Naive thymus-derived CD4-positive, alpha-beta T cell (primary cell): ENCODE measurements around the gene LACC1. TPM values are rescaled to one million over a fixed set of nuclear protein-coding genes. Genes with fewer than 3 reads are reported as not detected.

Experiments
- ATAC-seq: fragments of 150-1000 bp; cut with Tn5 transposase; 2 replicates; pipeline ENCODE4 v1.10.0; 2021; ENCODE audit warnings: mild to moderate bottlenecking, moderate library complexity
- CTCF ChIA-PET: fragments of 350-600 bp; sonication (Branson Sonifier 250); formaldehyde crosslinking; loops from one replicate; lab custom pipeline; 2021; ENCODE audit warnings: antibody characterized with exemption; lab: Charles Lee
- POLR2A ChIA-PET: fragments of 350-600 bp; sonication (Branson Sonifier 250); formaldehyde crosslinking; loops from one replicate; lab custom pipeline; 2021; ENCODE audit warnings: antibody characterized with exemption, inconsistent platforms; lab: Charles Lee
- DNase-seq, 9 donors: peaks; one replicate each; pipeline versions ENCODE4 v3.0.0 to v3.0.0-alpha.2; 2020 to 2022; ENCODE audit warnings: mixed read lengths in 1 of 9
- H3K27ac ChIP-seq: one replicate; pipeline ENCODE4 v1.7.0; 2013; ENCODE audit warnings: mild to moderate bottlenecking, low read depth, low read length, moderate library complexity
- H3K27me3 ChIP-seq, 2 donors: one replicate each; pipeline ENCODE4 v1.7.0; 2013; ENCODE audit warnings: low read length in 2 of 2, mild to moderate bottlenecking in 2 of 2, moderate library complexity in 2 of 2; ENCODE audit not compliant: control insufficient read depth in 2 of 2, insufficient read depth in 2 of 2
- H3K36me3 ChIP-seq, 3 experiments: 1 replicate in 2 of 3; 2 replicates in 1 of 3; pipeline ENCODE4 v1.7.0; 2013; ENCODE audit warnings: low read length in 3 of 3, mild to moderate bottlenecking in 3 of 3, moderate library complexity in 1 of 3; ENCODE audit not compliant: insufficient read depth in 3 of 3, control insufficient read depth in 2 of 3
- H3K4me1 ChIP-seq, 2 donors: one replicate each; pipeline ENCODE4 v1.7.0; 2013; ENCODE audit warnings: low read length in 2 of 2, mild to moderate bottlenecking in 2 of 2, moderate library complexity in 1 of 2; ENCODE audit not compliant: control insufficient read depth in 2 of 2, insufficient read depth in 2 of 2
- H3K4me3 ChIP-seq: 2 replicates; pipeline ENCODE4 v1.7.0; 2013; ENCODE audit warnings: mild to moderate bottlenecking, low read length
- H3K9me3 ChIP-seq, 3 experiments: 1 replicate in 2 of 3; 2 replicates in 1 of 3; pipeline ENCODE4 v1.7.0; 2013; ENCODE audit warnings: low read length in 3 of 3; ENCODE audit not compliant: control insufficient read depth in 2 of 3
- H3K27ac Mint-ChIP-seq, 9 donors: one replicate each; pipeline ENCODE4 v1.8.0; 2020 to 2022; ENCODE audit warnings: mixed read lengths in 9 of 9, mild to moderate bottlenecking in 8 of 9, moderate library complexity in 5 of 9, inconsistent platforms in 2 of 9
- H3K27me3 Mint-ChIP-seq, 5 donors: one replicate each; pipeline ENCODE4 v1.8.0; 2021 to 2022; ENCODE audit warnings: mixed read lengths in 5 of 5, mild to moderate bottlenecking in 1 of 5
- H3K36me3 Mint-ChIP-seq, 5 donors: one replicate each; pipeline ENCODE4 v1.8.0; 2020 to 2022; ENCODE audit warnings: mixed read lengths in 5 of 5, mild to moderate bottlenecking in 3 of 5, inconsistent platforms in 1 of 5
- H3K4me1 Mint-ChIP-seq, 7 donors: one replicate each; pipeline ENCODE4 v1.8.0; 2020 to 2022; ENCODE audit warnings: mixed read lengths in 7 of 7, mild to moderate bottlenecking in 3 of 7, inconsistent platforms in 1 of 7
- H3K4me3 Mint-ChIP-seq, 10 donors: one replicate each; pipeline ENCODE4 v1.8.0; 2020 to 2022; ENCODE audit warnings: mild to moderate bottlenecking in 10 of 10, mixed read lengths in 10 of 10, moderate library complexity in 6 of 10, inconsistent platforms in 2 of 10
- H3K9me3 Mint-ChIP-seq, 11 donors: one replicate each; pipeline ENCODE4 v1.8.0; 2020 to 2022; ENCODE audit warnings: mixed read lengths in 11 of 11, mild to moderate bottlenecking in 4 of 11, inconsistent platforms in 1 of 11, moderate library complexity in 1 of 11
- intact Hi-C, 2 donors: fragments of 100-400 bp; cut with micrococcal nuclease; formaldehyde crosslinking; loops; one replicate each; pipeline ENCODE4 v1.15.1; 2023
- polyA plus RNA-seq, 2 donors: library from polyadenylated mRNA; unstranded; fragments of 300-500 nt; fragmentation: Illumina TruSeq; gene quantifications; one replicate each; pipeline ENCODE4 v1.2.3, GENCODE V29; 2021
- total RNA-seq, 6 experiments: library from RNA in 5 of 6; stranded (reverse) in 5 of 6; gene quantifications; 1 replicate in 5 of 6; 2 replicates in 1 of 6; pipeline ENCODE4 v1.2.3 and lab custom pipeline; 2021 to 2026

Gene LACC1
- total and polyA plus RNA-seq, 7 experiments from 2014 or later = 0.65 to 5.3 (median 2.8) TPM; not detected in 1

DNA sequence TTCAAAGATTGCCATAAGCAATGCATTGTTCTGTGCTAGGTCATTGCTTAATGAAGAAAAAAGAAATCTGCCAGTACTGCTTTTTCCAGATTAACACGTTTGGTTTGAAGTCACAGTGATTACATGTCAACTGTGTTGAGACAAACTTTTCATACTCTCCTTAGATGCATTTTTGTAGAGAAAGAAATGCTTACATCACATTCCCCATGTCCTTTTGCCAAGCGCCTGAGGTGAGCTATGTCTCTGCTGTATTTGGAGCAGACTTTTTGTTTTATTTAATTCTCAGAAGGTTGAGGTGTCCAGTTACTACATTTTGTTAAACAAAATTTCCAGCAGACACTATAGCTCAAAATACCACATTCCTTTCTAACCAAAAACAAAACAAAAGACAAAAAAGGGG, 16.2 kb downstream of the LACC1 start:
- ChIA-PET CTCF (interaction anchor here (0.6 kb wide), 1 partner anchor 1523 kb away, joined by 4 read pairs; no protein-coding TSS in a partner anchor), POLR2A (no interaction called here)
- intact Hi-C loops = no loop called here
- H3K9me3 ChIP-seq = no peaks in the 10 kb centered on the region
- H3K4me3 ChIP-seq = no peak overlapping the region
- Mint-ChIP-seq H3K4me1 (no peaks in the 10 kb centered on the region), H3K4me3 (no peak overlapping the region), H3K27ac (no peak overlapping the region), H3K27me3 (peaks cover 0 to 21% (median 5%) of the 10 kb centered on the region in 5 donors), H3K9me3 (no peaks in the 10 kb centered on the region), H3K36me3 (no peaks in the 10 kb centered on the region)
- H3K27me3 ChIP-seq = no peaks in the 10 kb centered on the region
- H3K4me1 ChIP-seq = no peaks in the 10 kb centered on the region
- DNase-seq = no peak
- ATAC-seq = no peak
- no peaks in the 10 kb centered on the region for H3K36me3 ChIP-seq
- H3K27ac ChIP-seq = no peak overlapping the region

GRCh38 chr13:43905435-43906031, 25.8 kb downstream of the LACC1 start:
- no peaks in the 10 kb centered on the region for H3K27me3 ChIP-seq

DNA sequence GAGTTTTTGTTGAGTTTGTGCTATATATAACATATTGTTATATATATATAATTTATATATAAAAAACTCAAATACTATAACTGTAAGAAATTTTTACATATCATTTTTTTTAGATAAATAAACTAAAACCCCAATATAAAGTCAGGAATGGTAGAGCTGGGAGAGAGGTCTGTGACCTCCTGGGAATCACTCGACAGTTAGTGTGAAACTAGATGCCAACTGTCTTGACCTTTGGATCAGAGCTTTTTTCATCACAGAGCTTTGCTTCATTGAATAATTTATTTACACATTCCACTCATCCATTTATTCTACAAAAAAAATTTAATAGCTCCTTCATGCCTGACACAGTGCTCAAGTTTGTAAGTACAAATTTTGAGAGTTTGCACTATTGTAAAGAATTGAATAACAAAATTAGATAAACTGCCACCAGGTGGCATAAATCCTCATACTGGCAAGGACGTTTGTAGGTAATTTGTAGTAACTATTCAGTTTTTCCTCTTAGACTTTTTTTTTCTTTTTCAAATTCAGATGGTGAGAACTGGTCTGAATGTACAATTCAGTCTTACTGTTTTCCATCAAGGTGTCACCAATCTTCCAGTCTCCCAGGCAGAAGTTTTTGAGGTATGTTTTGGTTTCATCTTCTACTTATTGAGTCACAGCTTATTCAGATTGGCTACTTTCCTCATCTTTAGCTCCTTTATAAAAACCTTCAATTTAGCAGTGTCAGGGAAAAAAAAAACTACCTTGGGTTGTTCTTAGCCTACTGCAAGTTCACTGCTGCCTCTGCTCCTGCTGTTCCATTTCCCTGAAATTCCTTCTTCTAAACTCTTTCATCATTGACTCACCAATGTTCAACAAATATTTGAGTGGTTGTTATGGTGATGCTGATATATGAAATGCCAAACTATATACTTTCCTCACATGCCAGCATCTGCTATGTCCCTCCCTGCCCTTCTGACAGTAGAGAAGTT, 28.7 kb downstream of the LACC1 start:
- Mint-ChIP-seq H3K27me3 (peaks cover 9 to 34% (median 31%) of the 10 kb centered on the region in 5 donors), H3K4me1 (peaks cover 0 to 6% (median 3%) of the 10 kb centered on the region in 7 donors), H3K36me3 (no peaks in the 10 kb centered on the region), H3K4me3 (no peak overlapping the region), H3K9me3 (peaks cover 0 to 2% (median 0%) of the 10 kb centered on the region in 11 donors), H3K27ac (no peak overlapping the region)
- ChIA-PET CTCF (interaction anchor here (0.6 to 8.0 kb wide), 14 partner anchors 10 to 1212 kb away, joined by 3 to 54 read pairs (median 4); partner anchors contain the start of gene LACC1), POLR2A (no interaction called here)
- Histone ChIP-seq H3K4me3 (no peak overlapping the region), H3K27ac (no peak overlapping the region), H3K4me1 (no peaks in the 10 kb centered on the region), H3K9me3 (no peaks in the 10 kb centered on the region), H3K36me3 (no peaks in the 10 kb centered on the region), H3K27me3 (no peaks in the 10 kb centered on the region)
- ATAC-seq = peak; percentile 46
- DNase-seq = peak in 5 of 9 donors; percentile 14 to 41 (median 23)
- intact Hi-C loops = loop anchor here (1.0 to 10.0 kb wide), 7 partner anchors 234 to 1401 kb away; partner anchors contain the start of gene TSC22D1 (in 1 of the 2)

More at GRCh38 chr13:43905435-43906031, 25.8 kb downstream of the LACC1 start:
- intact Hi-C loops = loop anchor here (1.0 to 10.0 kb wide), 13 partner anchors 26 to 1405 kb away; partner anchors contain the start of genes CCDC122 (in 1 of the 2), LACC1 (in 1 of the 2) and TSC22D1 (in 1 of the 2)
- no peaks in the 10 kb centered on the region for H3K4me1 ChIP-seq
- H3K27ac Mint-ChIP-seq = no peak overlapping the region
- H3K27me3 Mint-ChIP-seq = peaks cover 13 to 35% (median 18%) of the 10 kb centered on the region in 5 donors
- ATAC-seq (peak; percentile 85), DNase-seq (peak in 7 of 9 donors; percentile 21 to 61 (median 48))
- ChIA-PET POLR2A (no interaction called here), CTCF (interaction anchor here (1.2 to 8.0 kb wide), 5 partner anchors 8 to 568 kb away, joined by 3 to 54 read pairs (median 5); no protein-coding TSS in a partner anchor)
- no peak overlapping the region for H3K27ac ChIP-seq
- no peaks in the 10 kb centered on the region for H3K36me3 Mint-ChIP-seq
- no peaks in the 10 kb centered on the region for H3K36me3 ChIP-seq
- no peaks in the 10 kb centered on the region for H3K9me3 ChIP-seq
- H3K4me1 Mint-ChIP-seq = peaks cover 0 to 6% (median 3%) of the 10 kb centered on the region in 7 donors
- peaks cover 0 to 2% (median 0%) of the 10 kb centered on the region in 11 donors for H3K9me3 Mint-ChIP-seq
- H3K4me3 ChIP-seq = no peak overlapping the region
- H3K4me3 Mint-ChIP-seq = no peak overlapping the region

DNA sequence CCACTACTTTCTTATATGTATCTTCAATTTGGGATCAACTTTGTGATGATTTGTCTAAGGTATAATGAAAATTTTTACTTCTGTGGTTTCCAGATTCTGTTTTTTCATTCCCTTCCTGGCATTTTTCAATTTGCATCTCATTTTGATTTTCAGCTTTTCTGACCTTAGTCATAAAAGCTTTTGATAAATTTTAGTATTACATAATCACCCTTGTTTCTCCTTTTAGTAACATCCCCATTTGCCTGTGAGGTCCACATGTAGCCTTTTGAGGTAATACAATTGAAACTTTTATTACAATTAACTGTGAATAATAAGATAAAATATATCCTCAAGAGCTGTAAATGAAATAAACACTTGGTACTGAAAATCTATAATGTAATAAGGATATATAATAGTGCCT, 31.2 kb downstream of the LACC1 start:
- ChIA-PET CTCF (interaction anchor here (0.9 to 8.0 kb wide), 2 partner anchors 527 to 563 kb away, joined by 4 to 54 read pairs; no protein-coding TSS in a partner anchor), POLR2A (no interaction called here)
- no peaks in the 10 kb centered on the region for H3K9me3 ChIP-seq
- no peak for ATAC-seq
- H3K27ac ChIP-seq = no peak overlapping the region
- Mint-ChIP-seq H3K27me3 (peaks cover 1 to 36% (median 23%) of the 10 kb centered on the region in 5 donors), H3K27ac (no peak overlapping the region), H3K36me3 (no peaks in the 10 kb centered on the region), H3K9me3 (no peaks in the 10 kb centered on the region), H3K4me3 (no peak overlapping the region), H3K4me1 (peaks cover 0 to 6% (median 3%) of the 10 kb centered on the region in 7 donors)
- no peaks in the 10 kb centered on the region for H3K27me3 ChIP-seq
- H3K4me1 ChIP-seq = no peaks in the 10 kb centered on the region
- H3K36me3 ChIP-seq = no peaks in the 10 kb centered on the region
- no peak overlapping the region for H3K4me3 ChIP-seq
- DNase-seq = no peak
- intact Hi-C loops = no loop called here

- H3K9me3 Mint-ChIP-seq = no peaks in the 10 kb centered on the region
- intact Hi-C loops = no loop called here
- Histone ChIP-seq H3K4me1 (no peaks in the 10 kb centered on the region), H3K9me3 (no peaks in the 10 kb centered on the region), H3K27ac (no peak overlapping the region), H3K27me3 (no peaks in the 10 kb centered on the region), H3K36me3 (no peaks in the 10 kb centered on the region), H3K4me3 (no peak overlapping the region)
- POLR2A ChIA-PET = no interaction called here
- CTCF ChIA-PET = interaction anchor here (0.9 to 8.0 kb wide), 2 partner anchors 526 to 562 kb away, joined by 4 to 54 read pairs; no protein-coding TSS in a partner anchor
- H3K36me3 Mint-ChIP-seq = no peaks in the 10 kb centered on the region
- H3K27ac Mint-ChIP-seq = no peak overlapping the region
- ATAC-seq (no peak), DNase-seq (no peak)
- H3K4me3 Mint-ChIP-seq = no peak overlapping the region
- peaks cover 0 to 6% (median 3%) of the 10 kb centered on the region in 7 donors for H3K4me1 Mint-ChIP-seq
- H3K27me3 Mint-ChIP-seq = peaks cover 0 to 37% (median 22%) of the 10 kb centered on the region in 5 donors
Measured at GRCh38 chr13:43911278-43911677, 31.6 kb downstream of the LACC1 start.

GRCh38 chr13:43911871-43912270, 32.2 kb downstream of the LACC1 start:
- Histone ChIP-seq H3K9me3 (no peaks in the 10 kb centered on the region), H3K27ac (no peak overlapping the region), H3K27me3 (no peaks in the 10 kb centered on the region), H3K4me3 (no peak overlapping the region), H3K36me3 (no peaks in the 10 kb centered on the region), H3K4me1 (no peaks in the 10 kb centered on the region)
- H3K4me3 Mint-ChIP-seq = no peak overlapping the region
- H3K9me3 Mint-ChIP-seq = no peaks in the 10 kb centered on the region
- H3K27me3 Mint-ChIP-seq = peaks cover 0 to 35% (median 20%) of the 10 kb centered on the region in 5 donors
- ChIA-PET CTCF (interaction anchor here (8.0 kb wide), 1 partner anchor 526 kb away, joined by 54 read pairs; no protein-coding TSS in a partner anchor), POLR2A (no interaction called here)
- intact Hi-C loops = no loop called here
- ATAC-seq (no peak), DNase-seq (no peak)
- peaks cover 0 to 6% (median 3%) of the 10 kb centered on the region in 7 donors for H3K4me1 Mint-ChIP-seq
- H3K27ac Mint-ChIP-seq = no peak overlapping the region
- H3K36me3 Mint-ChIP-seq = no peaks in the 10 kb centered on the region
